Smooth muscle cell (in vitro differentiated cells): ENCODE results near the gene FANCE. TPM values are rescaled to one million over a fixed set of nuclear protein-coding genes. Genes with fewer than 3 reads are reported as not detected.

ENCODE experiments used
- DNase-seq: peaks from one replicate; lab custom pipeline; 2025; ENCODE audit not compliant: unreplicated experiment; lab: John Stamatoyannopoulos, UW
- H2AFZ ChIP-seq: fragments of 200-600 bp; sonication (generic); 2 replicates; pipeline ENCODE4 v1.6.0; 2016; ENCODE audit warnings: antibody characterized with exemption, low read depth, mild to moderate bottlenecking
- H3F3A ChIP-seq: fragments of 200-600 bp; sonication (generic); 2 replicates; pipeline ENCODE4 v1.6.0; 2017; ENCODE audit warnings: antibody characterized with exemption, low read depth
- H3K27ac ChIP-seq: fragments of 200-600 bp; sonication (generic); 2 replicates; pipeline ENCODE4 v1.5.1; 2016; ENCODE audit warnings: low read depth, mild to moderate bottlenecking
- H3K27me3 ChIP-seq: fragments of 200-600 bp; sonication (generic); 2 replicates; pipeline ENCODE4 v1.6.1; 2016; ENCODE audit warnings: low read depth, mild to moderate bottlenecking
- H3K36me3 ChIP-seq: fragments of 200-600 bp; sonication (generic); 2 replicates; pipeline ENCODE4 v1.5.1; 2016; ENCODE audit warnings: low read depth
- H3K4me1 ChIP-seq: fragments of 200-600 bp; sonication (generic); 2 replicates; pipeline ENCODE4 v1.5.1; 2016; ENCODE audit warnings: low read depth
- H3K4me2 ChIP-seq: fragments of 200-600 bp; sonication (generic); 2 replicates; pipeline ENCODE4 v1.6.0; 2016; ENCODE audit warnings: mild to moderate bottlenecking
- H3K4me3 ChIP-seq: fragments of 200-600 bp; sonication (generic); 2 replicates; pipeline ENCODE4 v1.5.1; 2016; ENCODE audit warnings: mild to moderate bottlenecking
- H3K79me2 ChIP-seq: fragments of 200-600 bp; sonication (generic); 2 replicates; pipeline ENCODE4 v1.6.0; 2016; ENCODE audit warnings: low read depth, mild to moderate bottlenecking
- H3K9ac ChIP-seq: fragments of 200-600 bp; sonication (generic); 2 replicates; pipeline ENCODE4 v1.6.0; 2016; ENCODE audit warnings: low read depth
- H3K9me3 ChIP-seq: fragments of 200-600 bp; sonication (generic); replicated peaks from 2 replicates; pipeline ENCODE4 v1.5.1; 2016; ENCODE audit warnings: low read depth
- H4K20me1 ChIP-seq: fragments of 200-600 bp; sonication (generic); 2 replicates; pipeline ENCODE4 v1.6.0; 2016; ENCODE audit warnings: low read depth
- WGBS: methylation state at CpG from one replicate; pipeline ENCODE4 v1.1.7; 2016; ENCODE audit warnings: low lambda C conversion rate; 5-methylcytosine and 5-hydroxymethylcytosine counted together
- polyA plus RNA-seq: library from polyadenylated mRNA; unstranded; fragments of >200 nt; fragmentation: Nextera tagmentation; extraction: Ambion mirVana; gene quantifications from 2 replicates; pipeline ENCODE4 v1.2.1, GENCODE V29; 2016
- total RNA-seq: library from RNA; depleted of rRNA; stranded (reverse); fragments of >200 nt; gene quantifications from 2 replicates; pipeline ENCODE4 v1.2.3, GENCODE V29; 2014
- TF ChIP-seq, protein P1 (sequence below): fragments of 200-600 bp; sonication (generic); IDR thresholded peaks from 2 replicates; pipeline ENCODE4 v1.5.1; 2017; ENCODE audit warnings: borderline replicate concordance, mild to moderate bottlenecking, antibody characterized with exemption; ENCODE audit not compliant: insufficient read depth, poor library complexity, severe bottlenecking

FANCE gene
- total and polyA plus RNA-seq, 2 experiments from 2014 or later = 3.6 to 5.6 TPM

DNA sequence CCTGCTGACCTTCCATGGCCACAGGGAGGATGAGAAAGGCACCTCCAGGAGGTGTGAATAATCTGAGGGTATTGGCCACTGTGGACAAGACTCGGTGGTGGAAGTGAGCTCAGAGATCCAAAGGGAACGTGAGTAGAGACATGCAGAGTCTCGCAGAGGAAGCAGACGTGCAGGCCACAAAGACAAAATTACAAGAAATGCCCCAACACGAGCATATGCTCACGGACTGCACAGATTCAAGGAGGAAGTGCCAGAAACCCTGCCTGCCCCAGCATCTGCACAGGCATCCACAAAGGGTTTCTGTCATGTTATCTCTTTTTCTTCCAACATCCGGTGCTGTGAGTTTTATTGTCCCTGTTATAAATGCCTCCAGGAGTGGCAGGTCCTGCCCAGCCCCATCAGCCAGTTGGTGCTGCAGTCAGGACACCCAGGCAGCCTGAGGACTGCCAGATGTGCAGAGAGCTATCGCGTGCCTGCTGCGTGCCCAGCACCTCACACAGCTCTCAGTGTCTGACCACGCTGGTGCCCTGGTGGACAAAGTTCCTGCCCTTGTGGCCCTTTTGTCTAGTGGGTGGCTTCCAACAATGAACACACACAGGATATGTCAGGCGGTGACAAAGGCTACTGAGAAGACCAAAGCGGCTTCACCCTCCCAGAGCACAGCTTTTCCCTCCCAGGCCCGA, 34.0 kb upstream of the FANCE start:
- Histone ChIP-seq H2AFZ (no peak overlapping the region), H4K20me1 (no peaks in the 10 kb centered on the region), H3K79me2 (no peaks in the 10 kb centered on the region), H3K4me3 (no peak overlapping the region), H3K4me2 (no peak overlapping the region), H3F3A (no peaks in the 10 kb centered on the region), H3K9me3 (no peaks in the 10 kb centered on the region), H3K9ac (no peak overlapping the region), H3K36me3 (no peaks in the 10 kb centered on the region), H3K27ac (no peak overlapping the region), H3K27me3 (no peaks in the 10 kb centered on the region), H3K4me1 (no peaks in the 10 kb centered on the region)
- TF ChIP-seq, protein P1, sequence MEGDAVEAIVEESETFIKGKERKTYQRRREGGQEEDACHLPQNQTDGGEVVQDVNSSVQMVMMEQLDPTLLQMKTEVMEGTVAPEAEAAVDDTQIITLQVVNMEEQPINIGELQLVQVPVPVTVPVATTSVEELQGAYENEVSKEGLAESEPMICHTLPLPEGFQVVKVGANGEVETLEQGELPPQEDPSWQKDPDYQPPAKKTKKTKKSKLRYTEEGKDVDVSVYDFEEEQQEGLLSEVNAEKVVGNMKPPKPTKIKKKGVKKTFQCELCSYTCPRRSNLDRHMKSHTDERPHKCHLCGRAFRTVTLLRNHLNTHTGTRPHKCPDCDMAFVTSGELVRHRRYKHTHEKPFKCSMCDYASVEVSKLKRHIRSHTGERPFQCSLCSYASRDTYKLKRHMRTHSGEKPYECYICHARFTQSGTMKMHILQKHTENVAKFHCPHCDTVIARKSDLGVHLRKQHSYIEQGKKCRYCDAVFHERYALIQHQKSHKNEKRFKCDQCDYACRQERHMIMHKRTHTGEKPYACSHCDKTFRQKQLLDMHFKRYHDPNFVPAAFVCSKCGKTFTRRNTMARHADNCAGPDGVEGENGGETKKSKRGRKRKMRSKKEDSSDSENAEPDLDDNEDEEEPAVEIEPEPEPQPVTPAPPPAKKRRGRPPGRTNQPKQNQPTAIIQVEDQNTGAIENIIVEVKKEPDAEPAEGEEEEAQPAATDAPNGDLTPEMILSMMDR = no peak
- no peak for DNase-seq
- WGBS = 89% methylated on average over 14 of the region's 14 CpGs

DNA sequence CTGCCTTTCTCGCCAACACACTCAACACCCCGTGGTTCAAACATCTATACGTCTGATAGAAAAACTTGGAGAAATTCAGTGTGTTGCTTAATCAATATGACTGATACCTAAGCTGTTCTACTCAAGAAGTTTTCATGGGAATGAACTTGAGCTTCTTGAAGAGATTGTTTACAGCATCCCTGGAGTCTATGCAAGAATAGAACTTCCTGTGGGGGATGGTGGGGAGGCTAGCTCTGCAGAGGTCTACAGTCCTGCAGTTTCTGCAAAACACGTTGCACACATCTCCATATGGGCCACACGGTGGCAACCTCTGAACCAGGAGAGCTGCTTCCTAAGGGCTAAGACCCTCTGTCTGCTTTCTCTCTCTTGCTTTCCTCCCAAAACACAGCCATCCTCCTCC, 32.7 kb upstream of the FANCE start:
- Histone ChIP-seq H3K27me3 (no peaks in the 10 kb centered on the region), H2AFZ (no peak overlapping the region), H3K4me2 (no peak overlapping the region), H4K20me1 (no peaks in the 10 kb centered on the region), H3K27ac (no peak overlapping the region), H3K9ac (no peak overlapping the region), H3K36me3 (no peaks in the 10 kb centered on the region), H3K4me3 (no peak overlapping the region), H3K4me1 (no peaks in the 10 kb centered on the region), H3K9me3 (no peaks in the 10 kb centered on the region), H3K79me2 (no peaks in the 10 kb centered on the region), H3F3A (no peaks in the 10 kb centered on the region)
- 70% methylated on average over 5 of the region's 5 CpGs for WGBS
- TF ChIP-seq, protein P1 = no peak
- no peak for DNase-seq

DNA sequence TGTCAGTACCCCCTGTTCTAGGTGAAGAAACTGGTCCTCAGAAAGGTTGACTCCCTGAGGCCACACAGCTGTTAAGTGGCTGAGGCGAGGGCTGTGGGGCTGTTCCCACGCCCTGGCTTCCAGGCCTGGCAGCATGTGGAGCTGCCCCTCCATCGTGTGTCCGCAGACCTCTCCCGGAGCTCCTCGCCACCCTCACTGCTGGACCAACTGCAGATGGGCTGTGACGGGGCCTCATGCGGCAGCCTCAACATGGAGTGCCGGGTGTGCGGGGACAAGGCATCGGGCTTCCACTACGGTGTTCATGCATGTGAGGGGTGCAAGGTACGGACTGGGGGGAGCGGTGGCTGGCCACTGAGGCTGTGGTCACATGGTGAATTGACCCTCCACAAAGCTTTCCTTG, 32.2 kb upstream of the FANCE start:
- Histone ChIP-seq H4K20me1 (no peaks in the 10 kb centered on the region), H2AFZ (no peak overlapping the region), H3K79me2 (no peaks in the 10 kb centered on the region), H3K36me3 (no peaks in the 10 kb centered on the region), H3K4me1 (no peaks in the 10 kb centered on the region), H3K9ac (no peak overlapping the region), H3K9me3 (no peaks in the 10 kb centered on the region), H3K4me2 (no peak overlapping the region), H3K27ac (no peak overlapping the region), H3K27me3 (no peaks in the 10 kb centered on the region), H3K4me3 (no peak overlapping the region), H3F3A (no peaks in the 10 kb centered on the region)
- 96% methylated on average over 14 of the region's 14 CpGs for WGBS
- no peak for DNase-seq
- TF ChIP-seq, protein P1 = no peak

DNA sequence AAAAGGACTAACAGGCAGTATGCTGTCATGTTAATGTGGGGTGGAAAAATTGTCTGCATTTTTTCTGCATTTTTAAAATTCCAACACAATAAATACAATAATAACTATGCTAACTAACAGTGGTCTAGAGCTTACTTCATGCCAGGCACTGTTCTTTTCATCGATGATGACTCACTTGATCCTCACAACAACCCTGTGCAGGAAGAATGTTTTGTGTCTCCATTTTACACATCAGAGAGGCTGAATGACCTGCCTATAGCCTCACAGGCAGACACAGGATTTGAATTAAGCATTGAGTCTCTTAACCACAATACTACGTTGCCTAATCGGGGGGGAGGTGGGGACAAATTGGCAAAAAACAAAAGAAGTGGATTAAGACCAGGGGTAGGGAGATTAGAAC, 26.9 kb upstream of the FANCE start:
- no peaks in the 10 kb centered on the region for H3K36me3 ChIP-seq
- TF ChIP-seq, protein P1 = no peak
- no peaks in the 10 kb centered on the region for H3K79me2 ChIP-seq
- no peak overlapping the region for H3K9ac ChIP-seq
- no peak overlapping the region for H3K4me2 ChIP-seq
- H3K9me3 ChIP-seq = no peaks in the 10 kb centered on the region
- no peaks in the 10 kb centered on the region for H4K20me1 ChIP-seq
- H3K4me3 ChIP-seq = no peak overlapping the region
- H3F3A ChIP-seq = no peaks in the 10 kb centered on the region
- WGBS = 65% methylated on average over 3 of the region's 3 CpGs
- H2AFZ ChIP-seq = no peak overlapping the region
- H3K4me1 ChIP-seq = peaks cover 20% of the 10 kb centered on the region
- H3K27ac ChIP-seq = no peak overlapping the region
- DNase-seq = no peak
- H3K27me3 ChIP-seq = no peaks in the 10 kb centered on the region
